IPS DF 6.9 (cell line): Measurements from ENCODE around the gene GSG1L.

ENCODE experiments used
- DNase-seq: peaks from one replicate; pipeline ENCODE4 v3.0.0-alpha.2; 2013; ENCODE audit warnings: low read depth, low spot score
- H3K27ac ChIP-seq: one replicate; pipeline ENCODE4 v1.5.1; 2013; ENCODE audit warnings: low read length, control low read depth
- H3K27me3 ChIP-seq: 2 replicates; pipeline ENCODE4 v1.6.1; 2013; ENCODE audit warnings: mild to moderate bottlenecking, low read length; ENCODE audit not compliant: control insufficient read depth, insufficient read depth
- H3K36me3 ChIP-seq: 2 replicates; pipeline ENCODE4 v1.6.1; 2013; ENCODE audit warnings: low read length; ENCODE audit not compliant: control insufficient read depth, insufficient read depth
- H3K4me1 ChIP-seq: 2 replicates; pipeline ENCODE4 v1.6.1; 2013; ENCODE audit warnings: low read length; ENCODE audit not compliant: control insufficient read depth, insufficient read depth
- H3K4me3 ChIP-seq: 2 replicates; pipeline ENCODE4 v1.5.1; 2013; ENCODE audit warnings: mild to moderate bottlenecking, low read length
- H3K9me3 ChIP-seq: 2 replicates; pipeline ENCODE4 v1.6.1; 2013; ENCODE audit warnings: low read length, inconsistent platforms; ENCODE audit not compliant: control insufficient read depth, insufficient read depth
- WGBS: extraction: QIAGEN DNeasy Blood & Tissue Kit; methylation state at CpG from one replicate; pipeline ENCODE4 v1.1.7; 2013; ENCODE audit warnings: mixed read lengths, missing lambda C conversion rate; ENCODE audit not compliant: insufficient read length, insufficient coverage; 5-methylcytosine and 5-hydroxymethylcytosine counted together

Gene GSG1L

GRCh38 chr16:28104404-28104803, 40.9 kb upstream of the GSG1L start:
- no peak overlapping the region for H3K4me3 ChIP-seq
- peaks cover 44% of the 10 kb centered on the region for H3K36me3 ChIP-seq
- H3K4me1 ChIP-seq: no peaks in the 10 kb centered on the region
- DNase-seq: no peak
- no peaks in the 10 kb centered on the region for H3K9me3 ChIP-seq
- H3K27me3 ChIP-seq: no peaks in the 10 kb centered on the region
- no CpG with 5 or more reads among the region's 16 CpGs for WGBS
- H3K27ac ChIP-seq: no peak overlapping the region

GRCh38 chr16:28103516-28104170, 40.1 kb upstream of the GSG1L start:
- DNase-seq: no peak
- Histone ChIP-seq H3K4me1 (no peaks in the 10 kb centered on the region), H3K36me3 (peaks cover 44% of the 10 kb centered on the region), H3K27ac (no peak overlapping the region), H3K4me3 (no peak overlapping the region), H3K27me3 (no peaks in the 10 kb centered on the region), H3K9me3 (no peaks in the 10 kb centered on the region)
- no CpG with 5 or more reads among the region's 14 CpGs for WGBS

GRCh38 chr16:28101533-28101890, 38.0 kb upstream of the GSG1L start:
- no CpG with 5 or more reads among the region's 6 CpGs for WGBS
- no peaks in the 10 kb centered on the region for H3K9me3 ChIP-seq
- no peak overlapping the region for H3K27ac ChIP-seq
- DNase-seq: no peak
- H3K27me3 ChIP-seq: no peaks in the 10 kb centered on the region
- no peak overlapping the region for H3K4me3 ChIP-seq
- H3K4me1 ChIP-seq: no peaks in the 10 kb centered on the region
- peaks cover 43% of the 10 kb centered on the region for H3K36me3 ChIP-seq

- WGBS: no CpG with 5 or more reads among the region's 14 CpGs
- DNase-seq: no peak
- H3K4me3 ChIP-seq: no peak overlapping the region
- no peaks in the 10 kb centered on the region for H3K27me3 ChIP-seq
- H3K27ac ChIP-seq: no peak overlapping the region
- peaks cover 37% of the 10 kb centered on the region for H3K36me3 ChIP-seq
- no peaks in the 10 kb centered on the region for H3K9me3 ChIP-seq
- no peaks in the 10 kb centered on the region for H3K4me1 ChIP-seq
Measured at GRCh38 chr16:28100810-28101532, 37.5 kb upstream of the GSG1L start.

GRCh38 chr16:28098959-28099945, 35.7 kb upstream of the GSG1L start:
- WGBS: no CpG with 5 or more reads among the region's 20 CpGs
- Histone ChIP-seq H3K27ac (no peak overlapping the region), H3K36me3 (peaks cover 30% of the 10 kb centered on the region)

GRCh38 chr16:28098171-28098958, 34.9 kb upstream of the GSG1L start:
- peaks cover under 1% of the 10 kb centered on the region; the same call in 1 of the 2 replicates for H3K4me1 ChIP-seq
- DNase-seq: no peak
- H3K27me3 ChIP-seq: no peaks in the 10 kb centered on the region
- H3K4me3 ChIP-seq: no peak overlapping the region
- peaks cover 26% of the 10 kb centered on the region for H3K36me3 ChIP-seq
- H3K27ac ChIP-seq: no peak overlapping the region
- no peaks in the 10 kb centered on the region for H3K9me3 ChIP-seq
- WGBS: no CpG with 5 or more reads among the region's 21 CpGs

More at GRCh38 chr16:28098959-28099945, 35.7 kb upstream of the GSG1L start:
- no peak for DNase-seq
- H3K4me3 ChIP-seq: no peak overlapping the region
- H3K27me3 ChIP-seq: no peaks in the 10 kb centered on the region
- H3K9me3 ChIP-seq: no peaks in the 10 kb centered on the region
- no peaks in the 10 kb centered on the region for H3K4me1 ChIP-seq

- Histone ChIP-seq H3K27me3 (no peaks in the 10 kb centered on the region), H3K27ac (no peak overlapping the region), H3K36me3 (peaks cover 23% of the 10 kb centered on the region), H3K9me3 (no peaks in the 10 kb centered on the region), H3K4me1 (peaks cover 2% of the 10 kb centered on the region; the same call in 1 of the 2 replicates), H3K4me3 (no peak overlapping the region; the same call in 1 of the 2 replicates)
- no peak for DNase-seq
- no CpG with 5 or more reads among the region's 17 CpGs for WGBS
Measured at GRCh38 chr16:28096983-28097899, 33.7 kb upstream of the GSG1L start.

GRCh38 chr16:28093385-28093725, 29.8 kb upstream of the GSG1L start:
- no peak overlapping the region for H3K4me3 ChIP-seq
- H3K9me3 ChIP-seq: no peaks in the 10 kb centered on the region
- peaks cover 5% of the 10 kb centered on the region; the same call in 1 of the 2 replicates for H3K4me1 ChIP-seq
- no peaks in the 10 kb centered on the region for H3K27me3 ChIP-seq
- H3K27ac ChIP-seq: no peak overlapping the region
- no peak for DNase-seq
- WGBS: no CpG with 5 or more reads among the region's 5 CpGs
- peaks cover 5% of the 10 kb centered on the region for H3K36me3 ChIP-seq

GRCh38 chr16:28092721-28093384, 29.3 kb upstream of the GSG1L start:
- Histone ChIP-seq H3K36me3 (no peaks in the 10 kb centered on the region; the same call in 1 of the 2 replicates), H3K27me3 (no peaks in the 10 kb centered on the region), H3K9me3 (no peaks in the 10 kb centered on the region), H3K27ac (no peak overlapping the region), H3K4me1 (peaks cover 5% of the 10 kb centered on the region; the same call in 1 of the 2 replicates), H3K4me3 (no peak overlapping the region)
- DNase-seq: no peak
- no CpG with 5 or more reads among the region's 17 CpGs for WGBS
